Stimulated activated CD4-positive, alpha-beta T cell treated with anti-CD3 and anti-CD28 coated beads, Interleukin-2, amount 100 ng/mL, for 4 hours (primary cell): Measurements from ENCODE around the gene SHROOM2.
"Not testable (repeated sequence)": the region's sequence is repeated elsewhere in the genome, so short reads cannot be mapped to it uniquely, and the experiment has no call there.

Experiments
- DNase-seq: peaks from one replicate; pipeline ENCODE4 v3.0.0-alpha.2; 2020; ENCODE audit warnings: low read depth

The SHROOM2 gene, protein sequence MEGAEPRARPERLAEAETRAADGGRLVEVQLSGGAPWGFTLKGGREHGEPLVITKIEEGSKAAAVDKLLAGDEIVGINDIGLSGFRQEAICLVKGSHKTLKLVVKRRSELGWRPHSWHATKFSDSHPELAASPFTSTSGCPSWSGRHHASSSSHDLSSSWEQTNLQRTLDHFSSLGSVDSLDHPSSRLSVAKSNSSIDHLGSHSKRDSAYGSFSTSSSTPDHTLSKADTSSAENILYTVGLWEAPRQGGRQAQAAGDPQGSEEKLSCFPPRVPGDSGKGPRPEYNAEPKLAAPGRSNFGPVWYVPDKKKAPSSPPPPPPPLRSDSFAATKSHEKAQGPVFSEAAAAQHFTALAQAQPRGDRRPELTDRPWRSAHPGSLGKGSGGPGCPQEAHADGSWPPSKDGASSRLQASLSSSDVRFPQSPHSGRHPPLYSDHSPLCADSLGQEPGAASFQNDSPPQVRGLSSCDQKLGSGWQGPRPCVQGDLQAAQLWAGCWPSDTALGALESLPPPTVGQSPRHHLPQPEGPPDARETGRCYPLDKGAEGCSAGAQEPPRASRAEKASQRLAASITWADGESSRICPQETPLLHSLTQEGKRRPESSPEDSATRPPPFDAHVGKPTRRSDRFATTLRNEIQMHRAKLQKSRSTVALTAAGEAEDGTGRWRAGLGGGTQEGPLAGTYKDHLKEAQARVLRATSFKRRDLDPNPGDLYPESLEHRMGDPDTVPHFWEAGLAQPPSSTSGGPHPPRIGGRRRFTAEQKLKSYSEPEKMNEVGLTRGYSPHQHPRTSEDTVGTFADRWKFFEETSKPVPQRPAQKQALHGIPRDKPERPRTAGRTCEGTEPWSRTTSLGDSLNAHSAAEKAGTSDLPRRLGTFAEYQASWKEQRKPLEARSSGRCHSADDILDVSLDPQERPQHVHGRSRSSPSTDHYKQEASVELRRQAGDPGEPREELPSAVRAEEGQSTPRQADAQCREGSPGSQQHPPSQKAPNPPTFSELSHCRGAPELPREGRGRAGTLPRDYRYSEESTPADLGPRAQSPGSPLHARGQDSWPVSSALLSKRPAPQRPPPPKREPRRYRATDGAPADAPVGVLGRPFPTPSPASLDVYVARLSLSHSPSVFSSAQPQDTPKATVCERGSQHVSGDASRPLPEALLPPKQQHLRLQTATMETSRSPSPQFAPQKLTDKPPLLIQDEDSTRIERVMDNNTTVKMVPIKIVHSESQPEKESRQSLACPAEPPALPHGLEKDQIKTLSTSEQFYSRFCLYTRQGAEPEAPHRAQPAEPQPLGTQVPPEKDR (N-terminal part only)

DNA sequence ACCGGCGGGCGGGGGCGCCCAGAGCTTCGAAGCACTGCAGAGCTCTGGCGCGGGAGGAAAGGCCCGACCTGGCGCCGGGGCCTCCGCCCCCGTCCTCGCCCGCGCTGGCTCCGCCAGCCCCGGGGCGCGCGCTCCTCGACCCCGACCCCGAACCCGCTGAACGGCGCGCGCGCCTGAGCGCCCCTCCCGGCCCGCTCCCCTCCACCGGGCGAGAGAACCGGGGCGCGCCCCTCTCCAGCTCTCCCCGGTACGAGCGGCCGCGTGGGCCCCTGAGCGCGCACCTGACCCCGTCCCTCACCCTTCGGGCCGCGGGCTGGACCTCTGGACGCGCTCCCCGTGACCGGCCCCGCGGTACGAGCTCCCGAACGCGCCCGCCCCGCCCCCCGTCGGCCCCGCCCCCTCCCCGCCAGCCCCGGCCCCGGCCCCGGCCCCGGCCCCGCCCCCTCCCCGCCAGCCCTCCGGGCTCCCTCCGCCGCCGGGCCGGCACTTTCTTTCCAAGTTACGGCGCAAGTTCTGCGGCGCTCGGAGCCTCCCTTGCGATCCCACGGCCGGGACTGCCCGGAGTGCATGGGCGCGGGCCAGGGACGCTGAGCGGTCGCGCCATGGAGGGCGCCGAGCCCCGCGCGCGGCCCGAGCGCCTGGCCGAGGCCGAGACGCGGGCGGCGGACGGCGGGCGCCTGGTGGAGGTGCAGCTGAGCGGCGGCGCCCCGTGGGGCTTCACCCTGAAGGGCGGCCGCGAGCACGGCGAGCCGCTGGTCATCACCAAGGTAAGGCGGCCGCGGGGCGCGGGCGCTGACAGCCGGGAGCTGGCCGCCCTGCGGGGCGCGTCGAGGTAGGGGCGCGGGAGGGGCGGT, at the start of gene SHROOM2:
Gene SHROOM2 (plus strand): TSS at position 486 of the 854 bp plus-strand sequence. CDS start 117 bp downstream, at position 603.
- no peak for DNase-seq

DNA sequence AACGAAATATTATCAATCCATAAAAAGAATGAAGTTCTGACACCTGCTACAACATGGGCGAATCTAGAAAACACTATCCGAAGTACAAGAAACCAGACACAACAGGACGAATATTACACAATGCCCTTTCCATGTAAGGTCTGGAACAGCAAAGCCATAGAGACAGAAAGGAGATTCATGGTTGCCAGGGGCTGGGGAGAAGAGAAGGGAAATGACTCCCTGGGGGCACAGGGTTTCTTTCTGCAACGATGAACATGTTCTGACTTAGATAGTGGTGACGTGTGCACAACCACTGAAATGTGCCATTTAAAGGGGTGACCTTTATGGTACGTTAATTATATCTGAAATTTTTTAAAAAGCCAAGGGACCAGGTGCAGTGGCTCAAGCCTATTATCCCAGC, 48.9 kb upstream of the SHROOM2 start:
- no peak for DNase-seq

DNA sequence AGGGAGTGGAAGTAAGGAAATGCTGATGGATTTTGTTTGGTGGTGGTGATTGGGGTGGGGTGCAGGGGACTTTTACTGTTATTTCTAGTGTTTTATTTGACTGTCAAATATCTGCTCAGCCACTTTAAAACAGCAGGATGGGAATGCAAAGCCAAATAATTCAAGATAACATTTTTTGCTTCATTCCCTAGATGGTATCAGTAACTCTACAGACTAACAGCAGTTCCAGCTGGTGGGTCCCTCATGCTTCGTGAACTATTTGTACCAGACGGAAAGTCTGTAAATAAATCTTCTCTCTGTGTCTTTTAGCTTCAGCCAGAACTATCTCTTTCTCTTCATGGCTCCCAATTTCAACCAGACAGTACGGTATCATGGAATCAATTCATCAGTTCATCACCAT, 48.1 kb upstream of the SHROOM2 start:
- no peak for DNase-seq

DNA sequence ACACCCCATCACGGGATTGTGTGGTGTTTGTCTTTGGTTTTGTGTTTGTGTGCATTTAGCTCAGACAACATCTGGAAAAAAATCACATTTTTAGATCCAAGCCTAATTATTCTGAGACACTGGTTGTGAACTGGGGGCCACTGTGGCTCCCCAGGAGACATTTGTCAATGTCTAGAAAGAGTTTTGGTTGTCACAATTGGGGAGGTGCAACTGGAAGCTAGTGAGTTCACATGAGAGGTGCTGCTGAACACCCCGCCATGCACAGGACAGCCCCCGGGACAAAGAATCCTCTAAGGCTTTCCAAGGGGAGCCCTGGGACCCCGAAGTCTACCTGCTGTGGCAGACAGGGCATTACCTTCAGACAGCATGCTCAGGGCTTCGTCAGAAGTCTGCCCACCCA, 47.1 kb upstream of the SHROOM2 start:
- no peak for DNase-seq

DNA sequence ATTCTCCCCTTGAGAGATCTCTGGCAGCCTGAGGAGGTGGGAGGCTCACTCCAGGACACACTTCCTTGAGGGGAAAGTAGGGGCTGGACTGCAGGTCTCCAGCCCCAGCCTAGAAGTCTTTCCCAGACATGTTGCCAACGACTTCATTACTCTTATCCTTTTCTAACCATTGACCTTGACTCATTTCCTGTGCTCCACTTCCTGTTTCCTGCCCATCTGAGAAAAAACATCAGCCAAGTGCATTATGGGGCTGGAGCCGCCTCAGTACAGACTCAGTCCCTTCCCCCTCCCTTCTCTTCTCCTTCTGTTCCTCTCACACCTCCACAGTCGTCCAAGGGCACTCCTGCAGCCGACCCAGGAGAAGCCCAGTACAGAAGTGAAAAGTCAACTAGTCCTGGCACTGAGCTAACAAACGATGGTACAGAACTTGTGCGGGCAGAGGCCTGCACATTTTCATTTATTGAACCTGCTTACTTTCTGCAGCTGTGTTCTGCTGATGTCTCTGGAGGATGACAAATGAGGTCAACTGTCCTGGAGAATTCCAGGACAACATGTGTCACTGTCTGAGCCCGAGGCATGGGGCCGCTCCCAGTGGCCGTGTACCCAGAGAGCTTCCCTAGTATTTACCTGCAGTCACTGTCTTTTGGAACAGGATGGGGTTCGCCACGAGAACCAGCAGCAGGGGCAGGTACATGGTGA, 40.7 kb upstream of the SHROOM2 start:
- DNase-seq = no peak

DNA sequence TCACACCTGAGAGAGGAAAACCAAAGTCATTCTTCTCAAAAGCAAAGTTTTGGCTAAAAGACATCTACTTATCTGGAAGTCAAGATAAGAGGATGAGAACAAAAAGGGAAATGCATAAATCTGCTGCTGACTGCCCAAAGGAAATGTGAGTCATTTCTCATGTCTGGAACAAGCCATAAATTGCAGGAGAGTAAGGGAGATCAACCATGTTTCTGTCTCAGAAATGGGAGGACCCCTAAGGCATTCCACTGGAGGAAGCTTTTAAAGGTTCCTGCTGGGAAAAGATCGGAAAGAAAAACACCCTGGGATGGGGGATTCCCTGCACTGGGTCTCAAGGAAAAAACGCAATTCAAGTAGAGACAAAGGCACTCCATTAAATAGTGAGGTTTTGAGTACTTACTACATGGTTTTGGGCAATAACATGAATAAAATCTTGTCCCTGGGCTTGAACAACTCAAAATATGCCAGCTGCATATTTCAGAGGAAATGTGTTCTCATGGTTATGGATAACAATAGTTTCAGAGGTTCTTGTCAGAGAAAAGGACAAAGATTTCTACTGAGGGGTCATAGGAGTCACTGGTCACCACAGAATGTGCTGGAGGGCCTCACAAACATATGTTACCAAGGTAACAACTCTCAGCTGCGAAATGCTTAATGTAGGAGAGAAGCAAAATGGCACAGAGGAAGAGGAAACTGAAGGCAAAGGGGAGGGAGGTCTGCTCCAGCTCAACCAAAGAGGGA, 39.9 kb upstream of the SHROOM2 start:
- no peak for DNase-seq

DNA sequence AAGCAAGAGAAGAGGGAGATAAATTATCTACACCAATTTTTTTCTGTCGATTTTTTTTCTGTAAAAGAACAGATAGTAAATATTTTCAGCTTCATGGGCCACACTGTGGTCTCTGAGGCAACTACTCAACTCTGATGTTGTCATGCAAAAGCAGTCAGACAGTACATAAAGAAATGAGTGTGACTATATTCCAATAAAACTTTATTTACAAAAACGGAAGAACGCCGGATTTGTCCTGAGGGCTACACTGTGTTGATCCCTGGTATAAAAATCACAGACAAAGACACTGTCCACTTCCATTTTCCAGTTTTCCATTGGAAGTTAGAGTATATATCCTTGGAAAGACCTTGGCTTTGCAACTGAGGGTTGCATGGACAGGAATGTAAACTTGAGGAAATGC, 38.6 kb upstream of the SHROOM2 start:
- no peak for DNase-seq

DNA sequence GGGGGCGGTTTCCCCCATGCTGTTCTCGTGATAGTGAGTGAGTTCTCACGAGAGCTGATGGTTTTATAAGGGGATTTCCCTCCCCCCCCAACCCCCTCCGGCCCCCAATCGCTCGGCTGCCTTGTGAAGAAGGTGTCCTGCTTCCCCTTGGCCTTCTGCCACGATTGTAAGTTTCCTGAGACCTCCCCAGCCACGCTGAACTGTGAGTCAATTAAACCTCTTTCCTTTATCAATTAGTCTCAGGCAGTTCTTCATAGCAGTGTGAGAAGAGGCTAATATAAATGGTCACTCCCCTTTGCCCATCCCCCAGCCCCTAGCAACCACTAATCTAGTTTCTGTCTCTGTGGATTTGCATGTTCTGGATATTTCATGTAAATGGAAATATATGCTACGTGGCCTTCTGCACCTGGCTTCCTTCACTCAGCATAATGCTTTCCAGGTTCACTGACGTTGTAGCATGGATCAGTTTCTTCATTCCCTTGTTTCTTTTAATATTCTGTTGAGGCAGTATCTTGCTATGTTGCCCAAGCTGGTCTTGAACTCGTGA, 37.0 kb upstream of the SHROOM2 start:
- DNase-seq = no peak

DNA sequence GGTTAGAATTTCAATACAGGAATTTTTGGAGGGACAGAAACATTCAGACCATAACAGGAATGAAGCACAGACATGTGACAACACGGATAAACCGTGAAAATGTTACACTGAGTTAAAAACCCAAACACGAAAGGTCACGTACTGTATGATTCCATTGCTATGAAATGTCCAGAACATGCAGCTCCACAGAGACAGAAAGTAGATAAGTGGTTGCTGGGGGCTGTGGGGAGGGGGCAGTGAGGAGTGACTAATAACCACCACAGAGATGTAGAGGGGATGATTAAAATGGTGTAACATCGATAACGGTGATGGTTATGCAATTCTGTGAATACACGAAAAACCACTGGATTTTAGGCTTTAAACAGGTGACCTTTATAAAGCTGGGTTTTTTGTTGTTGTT, 28.9 kb upstream of the SHROOM2 start:
- no peak for DNase-seq

DNA sequence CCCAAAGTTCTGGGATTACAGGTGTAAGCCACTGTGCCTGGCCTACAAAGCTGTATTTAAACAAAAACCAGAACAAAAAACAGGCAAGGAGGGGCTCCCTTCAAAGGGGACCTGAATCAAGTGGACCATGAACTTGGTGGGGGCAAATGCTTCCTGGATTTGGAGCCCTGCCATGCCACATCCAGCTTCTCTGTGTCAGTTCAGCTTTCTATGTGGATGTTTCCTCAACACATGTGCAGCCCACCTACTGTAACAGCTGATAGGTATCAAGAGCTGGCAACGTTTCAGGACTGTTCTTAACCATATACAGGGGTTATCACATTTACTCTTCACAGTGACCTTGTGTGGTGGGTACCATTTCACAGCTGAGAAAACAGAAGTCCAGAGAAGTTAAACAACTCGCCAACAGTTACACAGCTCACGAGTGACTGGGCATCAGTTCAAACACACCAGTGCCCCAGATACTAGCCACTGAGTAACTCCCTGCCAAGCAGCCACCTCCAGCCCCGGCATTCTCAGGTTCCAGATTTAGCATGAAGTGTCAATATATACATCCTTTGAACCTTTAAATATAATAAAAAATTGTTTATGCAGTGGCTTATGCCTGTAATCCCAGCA, 28.1 kb upstream of the SHROOM2 start:
- no peak for DNase-seq

DNA sequence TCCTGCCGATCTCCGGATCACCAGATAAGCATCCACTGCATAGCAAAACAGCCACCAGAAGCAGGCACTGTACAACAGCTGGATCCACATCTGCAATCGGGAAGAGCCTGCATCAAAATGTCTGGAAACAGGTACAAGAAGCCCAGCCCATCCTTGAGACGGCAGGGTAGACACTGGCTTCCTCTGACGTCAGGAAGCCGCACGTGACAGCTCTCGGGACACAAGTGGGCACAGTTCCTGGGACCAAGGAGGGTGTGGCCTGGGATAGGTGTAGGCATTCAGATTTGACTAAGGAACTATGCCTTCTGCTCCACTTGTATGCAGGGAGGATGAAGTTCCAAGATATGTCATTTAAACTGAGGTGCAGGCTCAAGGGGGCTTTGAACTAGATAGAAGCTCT, 26.9 kb upstream of the SHROOM2 start:
- no peak for DNase-seq

DNA sequence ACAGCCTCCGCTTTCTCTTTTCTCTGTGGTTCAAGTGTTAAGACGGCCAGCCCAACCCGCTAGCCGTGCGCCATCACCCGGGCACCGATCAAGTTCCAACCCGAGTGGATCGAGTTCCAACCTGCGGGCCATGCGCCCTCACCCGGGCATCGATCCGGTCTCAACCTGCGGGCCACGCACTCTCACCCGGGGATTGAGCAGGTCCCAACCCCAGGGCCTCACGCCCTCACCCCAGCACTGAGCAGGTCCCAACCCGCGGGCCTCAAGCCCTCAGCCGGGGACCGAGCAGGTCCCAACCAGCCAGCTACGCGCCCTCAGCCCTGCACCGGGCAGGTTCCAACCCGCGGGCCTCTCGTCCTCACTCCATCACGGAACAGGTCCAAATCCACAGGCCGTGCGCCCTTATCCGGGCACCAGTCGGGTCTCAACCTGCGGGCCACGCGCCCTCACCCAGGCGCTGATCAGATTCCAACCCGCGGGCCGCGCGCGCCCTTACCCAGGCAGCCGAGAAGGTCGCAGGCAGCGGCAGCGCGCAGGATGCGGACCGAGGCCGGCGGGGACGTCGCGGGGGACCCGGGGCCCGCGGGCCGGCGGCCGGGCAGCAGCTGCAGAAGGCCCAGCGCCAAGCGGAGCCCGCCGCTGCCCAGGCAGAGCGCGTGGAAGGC, 21.0 kb upstream of the SHROOM2 start:
- no peak for DNase-seq

DNA sequence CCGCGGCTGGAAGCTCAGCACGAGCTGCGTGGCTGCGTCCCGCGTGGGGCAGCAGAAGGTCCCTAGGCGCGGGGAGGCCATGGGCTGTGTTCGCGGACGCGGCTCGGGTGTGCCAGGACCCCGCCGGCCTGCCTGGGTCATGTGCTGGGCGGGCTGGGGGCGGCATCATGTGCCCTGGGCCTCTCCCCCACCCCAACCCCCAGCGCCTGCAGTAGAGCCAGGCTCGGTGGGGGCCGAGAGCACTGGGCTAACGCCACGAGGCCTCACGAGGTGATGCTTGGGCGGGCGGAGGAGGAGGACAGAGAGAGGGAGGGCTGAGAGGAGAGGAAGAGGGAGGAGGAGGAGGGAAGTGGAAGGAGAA, 20.5 kb upstream of the SHROOM2 start, which contains the start of gene GPR143:
Gene GPR143 (minus strand): TSS at position 111 of the 361 bp plus-strand sequence. CDS start 30 bp downstream, at position 81.
- DNase-seq = no peak

DNA sequence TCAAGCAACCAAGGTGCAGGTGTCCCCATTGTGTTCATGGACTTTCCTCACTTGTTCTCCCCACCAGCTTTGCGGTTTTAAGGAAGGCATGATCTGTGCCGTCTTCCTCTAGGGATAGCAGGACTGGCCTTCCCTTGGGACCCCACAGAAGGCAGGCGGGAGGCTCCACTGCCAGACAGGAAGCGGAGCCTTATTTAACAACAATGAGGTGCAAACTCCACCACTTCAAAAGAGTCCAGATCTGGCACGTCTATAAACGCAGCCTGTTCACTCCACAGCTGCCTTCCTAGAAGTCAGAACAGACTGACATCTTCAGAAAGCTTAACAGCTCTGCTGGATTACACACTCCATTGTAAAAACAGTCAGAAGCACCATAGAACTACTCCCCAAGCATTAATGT, 18.9 kb upstream of the SHROOM2 start:
- no peak for DNase-seq

DNA sequence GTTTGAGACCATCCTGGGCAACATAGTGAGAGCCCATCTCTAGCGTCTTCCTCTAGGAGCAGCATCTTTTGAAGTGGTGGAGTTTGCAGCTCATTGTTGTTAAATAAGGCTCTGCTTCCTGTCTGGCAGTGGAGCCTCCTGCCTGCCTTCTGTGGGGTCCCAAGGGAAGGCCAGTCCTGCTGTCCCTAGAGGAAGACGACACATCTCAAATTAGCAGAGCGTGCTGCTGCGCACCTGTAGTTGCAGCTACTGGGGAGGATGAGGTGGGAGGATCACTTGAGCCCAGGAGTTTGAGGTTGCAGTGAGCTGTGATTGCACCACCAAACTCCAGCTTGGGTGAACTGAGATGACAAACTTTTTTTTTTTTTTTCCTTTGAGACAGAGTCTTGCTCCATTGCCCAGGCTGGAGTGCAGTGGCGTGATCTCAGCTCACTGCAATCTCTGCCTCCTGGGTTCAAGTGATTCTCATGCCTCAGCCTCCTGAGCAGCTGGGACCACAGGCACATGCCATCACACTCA, 17.8 kb upstream of the SHROOM2 start:
- not testable (repeated sequence) for DNase-seq

DNA sequence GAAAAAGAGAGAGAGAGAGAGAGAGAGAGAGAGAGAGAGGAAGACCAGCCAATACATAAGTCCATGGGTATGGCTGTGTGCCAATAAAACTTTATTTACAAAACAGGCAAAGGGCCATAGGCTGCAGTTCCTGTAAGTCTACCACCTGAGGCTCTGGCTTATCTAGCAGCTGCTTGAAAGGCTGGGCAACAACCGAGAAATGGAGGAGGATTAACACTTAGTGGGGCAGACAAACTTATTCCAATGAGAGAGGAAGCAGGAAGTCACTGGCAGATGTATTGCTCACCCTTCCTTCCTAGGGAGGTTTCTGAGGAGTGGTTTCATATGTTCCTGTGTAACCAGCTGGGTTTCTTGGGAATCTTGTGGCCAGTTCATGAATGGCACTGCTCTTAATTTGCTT, 15.9 kb upstream of the SHROOM2 start:
- no peak for DNase-seq

DNA sequence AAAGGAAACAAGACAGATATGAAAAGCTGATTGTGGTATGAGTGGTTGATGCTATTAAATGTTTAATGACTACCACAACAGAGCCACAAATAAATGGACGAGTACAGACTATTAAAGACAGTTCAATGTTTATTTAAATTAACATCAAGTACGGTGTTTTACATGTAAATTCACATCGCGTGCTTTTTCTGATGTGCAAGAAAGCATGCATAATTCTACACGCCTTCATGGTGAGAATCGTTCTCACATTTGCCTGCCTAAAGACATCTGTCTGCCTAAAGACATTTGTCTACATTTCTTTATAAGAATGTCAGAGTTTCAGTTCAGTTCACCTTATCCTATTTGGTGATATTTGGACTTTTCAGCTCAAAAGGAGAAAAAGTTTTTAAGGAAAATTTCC, 13.3 kb upstream of the SHROOM2 start:
- DNase-seq = no peak

DNA sequence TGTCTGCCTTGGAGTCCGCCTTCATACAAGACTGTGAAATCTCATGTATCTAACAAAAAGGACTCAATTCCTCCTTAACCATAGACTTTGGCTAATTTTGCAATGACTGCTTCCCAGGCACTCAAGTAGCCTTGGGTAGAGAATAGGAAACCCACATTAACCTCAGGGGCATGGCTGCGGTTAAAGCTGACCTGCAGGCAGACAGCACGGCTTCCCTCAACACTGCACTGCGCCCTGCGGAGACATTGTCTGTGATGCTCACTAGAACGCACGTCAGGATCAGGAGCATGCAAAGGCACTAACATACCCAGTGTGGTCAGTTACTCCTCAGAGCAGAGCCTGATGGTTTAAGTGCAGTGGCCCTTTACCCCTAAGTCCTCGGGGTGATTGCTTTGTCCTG, 10.3 kb upstream of the SHROOM2 start:
- DNase-seq = no peak
